AG20443 (cell line): ENCODE data around the gene TAF11L2.
"Not testable (repeated sequence)": the region's sequence is repeated elsewhere in the genome, so short reads cannot be mapped to it uniquely, and the experiment has no call there.

ENCODE experiments used
- DNase-seq: peaks from one replicate; pipeline ENCODE4 v3.0.0; 2012; ENCODE audit warnings: low spot score, mixed read lengths

TAF11L2 gene

DNA sequence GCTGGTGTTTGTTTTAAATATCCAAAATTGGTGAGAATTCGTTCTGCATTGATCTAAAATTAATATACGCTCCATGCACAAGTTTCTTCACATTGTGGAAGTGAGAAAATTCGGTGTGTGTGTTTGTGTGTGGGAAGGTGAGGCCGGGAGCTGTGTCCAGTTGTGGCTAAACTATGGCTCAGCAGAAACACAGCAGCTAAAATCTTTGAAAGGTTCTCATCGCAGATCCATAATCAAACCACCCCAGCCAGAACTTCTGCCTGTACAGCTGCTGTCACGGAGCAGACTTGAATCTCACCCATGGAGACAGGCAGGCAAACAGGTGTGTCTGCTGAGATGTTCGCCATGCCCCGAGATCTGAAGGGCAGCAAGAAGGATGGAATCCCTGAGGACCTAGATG is at the start of gene TAF11L2:
Gene TAF11L2 (plus strand): TSS at position 301 of the 400 bp plus-strand sequence.
- DNase-seq, result not testable (repeated sequence)

DNA sequence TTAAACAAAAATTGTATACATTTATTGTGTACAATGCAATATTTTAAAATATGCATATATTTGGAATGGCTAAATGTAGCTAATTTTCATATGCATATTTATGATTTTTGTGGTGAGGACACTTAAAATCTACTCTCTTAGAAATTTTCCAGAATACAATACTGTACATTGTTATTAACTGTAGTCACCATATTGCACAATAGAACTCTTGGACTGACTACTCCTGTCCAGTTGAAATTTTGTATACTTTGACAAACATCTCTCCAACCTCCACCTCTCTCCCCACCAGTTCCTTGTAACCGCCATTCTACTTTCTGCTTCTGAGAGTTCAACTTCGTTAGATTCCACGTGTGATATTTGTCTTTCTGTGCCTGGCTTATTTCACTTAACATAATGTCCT is 49.2 kb upstream of the TAF11L2 start:
- DNase-seq, result no peak

DNA sequence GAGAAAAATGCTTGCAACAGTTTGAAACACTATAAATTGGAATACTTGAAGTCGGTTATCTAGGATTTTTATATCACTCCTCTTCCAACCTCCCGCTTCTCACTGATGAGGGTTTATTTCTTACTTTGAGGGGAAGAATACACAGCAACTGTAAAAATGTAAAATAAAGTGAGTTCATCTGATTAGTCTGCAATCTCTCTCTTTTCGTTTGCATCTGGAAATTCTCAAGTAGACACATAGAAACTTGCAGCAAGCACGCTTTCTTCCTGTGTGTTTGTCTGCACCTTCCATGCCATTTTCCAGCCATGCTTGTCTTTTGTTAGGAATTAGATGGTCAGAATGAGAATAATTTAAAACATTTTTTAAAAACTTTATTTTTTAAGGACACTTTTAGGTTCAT is 45.1 kb upstream of the TAF11L2 start:
- DNase-seq, result no peak

DNA sequence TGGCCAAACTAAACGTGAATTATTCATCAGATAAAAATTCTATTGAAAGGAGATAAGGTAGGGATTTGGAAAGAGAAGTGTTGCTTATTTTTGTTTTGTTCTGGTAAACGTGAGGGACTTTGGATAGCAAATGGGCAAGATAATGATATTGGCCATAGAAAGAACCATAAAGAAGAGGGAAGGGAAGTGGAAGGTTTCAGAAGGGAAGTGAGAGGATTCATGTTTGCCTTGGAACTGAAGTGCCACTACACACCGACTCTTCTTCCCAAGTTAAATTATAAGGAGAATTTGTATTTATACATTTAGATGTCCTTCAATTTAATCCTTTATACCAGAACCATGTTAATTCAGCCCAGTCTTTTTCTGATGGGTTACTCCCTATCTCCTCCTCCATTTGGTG is 42.1 kb upstream of the TAF11L2 start:
- DNase-seq, result no peak

DNA sequence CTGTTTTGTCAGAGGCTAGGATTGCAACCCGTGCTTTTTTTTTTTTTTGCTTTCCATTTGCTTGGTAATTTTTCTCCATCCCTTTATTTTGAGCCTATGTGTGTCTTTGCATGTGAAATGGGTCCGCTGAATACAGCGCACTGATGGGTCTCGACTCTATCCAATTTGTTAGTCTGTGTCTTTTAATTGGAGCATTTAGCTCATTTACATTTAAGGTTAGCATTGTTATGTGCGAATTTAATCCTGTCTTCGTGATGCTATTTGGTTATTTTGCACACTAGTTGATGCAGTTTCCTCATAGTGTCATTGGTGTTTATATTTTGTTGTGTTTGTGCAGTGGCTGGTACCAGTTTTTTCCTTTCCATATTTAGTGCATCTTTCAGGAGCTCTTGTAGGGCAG is 36.2 kb upstream of the TAF11L2 start:
- no peak for DNase-seq

DNA sequence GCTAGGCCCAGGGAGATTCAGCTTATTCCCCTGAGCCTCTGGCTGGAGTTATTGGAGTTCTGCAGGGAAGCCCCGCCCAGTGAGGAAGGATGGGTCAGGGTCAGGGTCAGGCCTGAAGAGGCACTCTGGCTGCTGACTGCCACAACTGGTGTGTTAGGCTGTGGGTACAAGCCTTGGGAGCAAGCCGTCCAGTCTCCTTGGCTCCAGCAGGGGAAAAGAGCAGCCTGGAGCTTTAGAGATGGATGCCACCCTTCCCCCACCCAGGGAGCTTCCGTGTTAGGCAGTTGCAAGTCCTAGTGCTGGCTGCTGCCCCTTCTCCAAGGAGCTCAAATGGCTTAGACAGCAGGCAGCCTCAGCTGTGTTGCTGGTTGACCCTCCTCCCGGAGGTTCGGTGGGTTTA is 34.4 kb upstream of the TAF11L2 start:
- DNase-seq, result no peak

DNA sequence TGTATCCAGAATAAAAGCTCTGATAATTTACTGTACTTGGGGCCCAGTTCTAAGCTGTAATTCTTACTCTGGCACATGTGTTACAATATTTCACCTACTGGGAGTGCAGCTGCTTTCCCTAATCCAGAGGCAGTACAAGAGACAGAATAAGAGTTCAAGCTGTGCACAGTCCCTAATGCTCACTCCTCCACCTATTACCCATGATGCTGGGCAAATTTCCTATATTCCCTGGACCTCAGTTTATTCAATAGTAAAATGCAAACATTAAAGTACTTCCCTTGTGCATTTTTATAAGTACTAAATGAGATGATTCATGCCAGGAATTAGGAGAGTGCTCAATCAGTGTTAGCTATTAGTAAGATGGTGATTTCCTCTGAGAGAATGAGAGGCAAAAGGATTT is 28.0 kb upstream of the TAF11L2 start:
- no peak for DNase-seq

DNA sequence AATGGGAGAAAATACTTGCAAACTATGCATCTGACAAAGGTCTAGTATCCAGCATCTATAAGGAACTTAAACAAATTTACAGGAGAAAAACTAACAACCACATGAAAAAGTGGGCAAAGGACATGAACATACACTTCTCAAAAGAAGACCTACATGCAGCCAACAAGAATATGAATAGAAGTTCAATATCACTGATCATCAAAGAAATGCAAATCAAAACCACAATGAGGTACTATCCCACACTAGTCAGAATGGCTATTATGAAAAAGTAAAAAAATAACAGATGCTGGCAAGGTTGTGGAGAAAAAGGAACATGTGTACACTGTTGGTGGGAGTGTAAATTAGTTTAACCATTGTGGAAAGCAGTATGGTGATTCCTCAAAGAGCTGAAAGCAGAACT is 23.0 kb upstream of the TAF11L2 start:
- DNase-seq, result not testable (repeated sequence)

DNA sequence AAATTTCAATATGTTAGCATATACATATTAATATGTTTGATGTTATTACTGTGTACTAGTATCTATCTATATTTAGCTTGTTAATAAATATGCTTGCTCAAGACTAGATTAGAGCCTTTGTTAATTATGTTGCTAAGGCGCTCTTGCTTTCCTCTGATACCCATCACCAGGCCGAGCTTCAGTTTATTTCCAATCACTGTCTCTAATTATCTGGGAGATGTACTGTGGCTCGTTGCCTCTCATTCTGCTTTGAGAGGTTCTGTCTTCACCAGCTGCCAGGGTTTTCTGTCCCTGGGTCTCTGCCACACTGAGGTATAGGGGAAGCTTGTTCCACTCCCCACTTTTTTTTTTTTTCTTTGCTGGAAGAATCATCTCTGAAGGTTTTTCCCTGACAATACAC is 21.0 kb upstream of the TAF11L2 start:
- DNase-seq, result no peak

DNA sequence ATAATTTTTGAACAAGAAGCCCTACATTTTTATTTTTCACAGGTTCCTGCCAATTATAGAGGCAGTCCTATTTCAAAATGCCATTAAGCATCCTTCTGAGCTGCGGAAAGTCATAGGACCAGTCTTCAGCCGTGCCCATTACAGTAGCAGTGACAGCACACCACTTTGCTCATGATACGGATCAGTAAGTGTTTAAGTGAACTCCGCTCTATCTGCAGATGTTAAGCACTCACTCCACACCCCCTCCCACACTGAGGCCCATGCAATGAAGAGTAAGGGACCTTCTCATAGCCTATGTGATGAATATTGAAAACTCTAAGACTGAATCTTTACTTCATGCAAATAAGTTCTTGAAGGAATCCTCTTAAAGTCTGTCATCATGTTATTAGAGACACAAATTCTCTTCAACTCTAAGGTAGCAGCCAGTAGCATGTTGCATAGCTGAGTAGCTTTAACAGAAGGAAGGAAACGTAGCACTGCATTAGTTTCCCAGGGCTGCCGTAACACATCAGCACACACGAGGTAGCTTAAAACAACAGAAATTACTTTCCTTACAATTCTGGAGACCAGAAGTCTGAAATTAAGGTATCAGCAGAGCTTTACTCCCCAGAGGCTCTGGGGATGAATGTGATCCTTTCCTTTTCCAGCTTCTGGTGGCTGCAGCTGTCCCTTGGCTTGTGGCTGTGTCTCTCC is 20.3 kb upstream of the TAF11L2 start:
- no peak for DNase-seq

DNA sequence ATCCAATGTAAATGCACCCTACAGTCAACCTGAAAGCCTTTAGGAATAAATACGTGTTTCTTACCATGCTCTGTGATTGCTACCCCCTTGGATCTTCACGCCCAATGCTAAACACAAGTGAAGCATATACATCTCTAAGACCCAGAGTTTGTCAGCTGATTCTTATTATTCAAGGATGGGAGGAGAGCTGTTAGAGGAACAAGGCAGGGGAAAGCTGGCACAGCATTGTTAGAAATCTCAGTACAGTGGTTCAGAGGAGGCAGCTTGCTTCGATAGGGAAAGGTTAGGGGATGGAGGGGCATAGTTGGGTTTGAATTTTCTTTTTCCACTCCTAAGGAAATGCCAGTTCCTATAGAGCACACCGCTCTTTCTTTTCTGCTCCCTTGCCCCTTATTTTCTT is 16.7 kb upstream of the TAF11L2 start:
- no peak for DNase-seq

DNA sequence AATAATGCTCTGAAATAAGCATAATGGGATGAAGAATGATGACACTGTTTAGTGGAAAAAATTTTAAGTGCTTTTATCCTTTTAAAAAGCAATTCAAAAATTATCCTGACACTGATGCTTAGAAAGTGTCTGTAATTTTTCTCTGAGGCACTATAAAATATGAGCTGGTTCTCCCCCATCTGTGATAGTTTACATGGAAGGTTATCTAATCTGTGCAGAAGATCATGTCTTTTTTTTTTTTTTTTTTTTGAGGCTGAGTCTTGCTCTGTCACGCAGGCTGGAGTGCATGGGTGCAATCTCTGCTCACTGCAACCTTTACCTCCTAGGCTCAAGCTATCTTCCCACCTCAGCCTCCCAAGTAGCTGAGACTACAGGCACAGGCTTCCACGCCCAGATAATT is 15.2 kb upstream of the TAF11L2 start:
- DNase-seq, result no peak

DNA sequence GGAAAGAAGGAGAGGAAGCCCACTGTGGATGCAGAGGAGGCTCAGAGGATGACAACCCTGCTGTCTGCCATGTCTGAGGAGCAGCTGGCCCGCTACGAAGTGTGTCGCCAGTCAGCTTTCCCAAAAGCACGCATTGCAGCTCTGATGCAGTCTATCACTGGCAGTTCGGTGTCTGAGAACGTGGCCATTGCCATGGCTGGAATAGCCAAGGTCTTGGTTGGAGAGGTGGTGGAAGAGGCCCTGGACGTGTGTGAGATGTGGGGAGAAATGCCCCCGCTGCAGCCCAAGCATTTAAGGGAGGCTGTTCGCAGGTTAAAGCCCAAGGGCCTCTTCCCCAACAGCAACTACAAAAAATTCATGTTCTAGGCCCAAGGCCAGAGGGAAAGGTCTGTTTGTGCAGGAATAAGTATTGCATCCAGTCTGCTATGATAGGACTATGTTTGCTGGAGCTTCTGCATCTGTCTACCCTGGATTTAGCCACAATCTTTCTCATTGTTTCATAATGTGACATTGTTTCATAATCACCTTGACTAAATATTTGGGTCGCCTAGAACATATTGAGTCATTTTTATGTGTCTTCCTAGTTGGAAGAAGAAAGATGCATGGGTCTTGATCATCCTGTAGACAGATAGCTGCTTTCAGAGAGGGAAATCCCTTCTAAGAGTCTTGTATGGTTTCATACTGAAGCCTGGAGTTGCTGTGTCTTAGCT is 11.4 kb upstream of the TAF11L2 start:
- not testable (repeated sequence) for DNase-seq

DNA sequence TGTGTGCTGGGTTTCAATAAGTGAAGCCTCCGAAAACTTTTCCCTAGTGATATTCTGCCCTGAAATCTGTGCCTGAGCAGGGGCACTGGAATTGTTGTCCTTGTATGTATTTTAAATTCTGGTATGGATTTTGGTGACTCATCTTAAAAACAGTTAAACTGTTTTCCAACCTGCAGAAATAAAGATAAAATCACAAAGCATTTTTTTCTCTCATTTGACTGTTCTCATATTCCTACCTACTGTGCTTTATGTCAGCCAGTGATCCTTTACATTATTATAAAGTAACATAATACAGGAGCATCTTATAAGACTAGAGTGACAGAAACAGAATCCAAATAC is 10.9 kb upstream of the TAF11L2 start:
- no peak for DNase-seq

DNA sequence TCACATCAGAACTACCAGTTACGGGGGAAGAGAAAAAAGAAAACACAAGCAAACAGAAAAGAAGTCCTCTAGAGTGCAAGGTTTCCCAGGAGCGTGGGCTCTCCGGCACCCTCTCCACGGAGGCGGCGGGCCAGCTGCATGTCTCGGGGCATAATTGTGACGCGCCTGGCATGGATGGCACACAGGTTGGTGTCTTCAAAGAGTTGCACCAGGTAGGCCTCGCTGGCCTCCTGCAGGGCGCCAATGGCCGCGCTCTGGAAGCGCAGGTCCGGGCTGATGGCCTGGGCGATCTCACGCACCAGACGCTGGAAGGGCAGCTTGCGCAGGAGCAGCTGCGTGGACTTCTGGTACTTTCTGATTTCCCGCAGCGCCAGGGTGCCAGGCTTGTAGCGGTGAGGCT is 6.8 kb upstream of the TAF11L2 start:
- not testable (repeated sequence) for DNase-seq

DNA sequence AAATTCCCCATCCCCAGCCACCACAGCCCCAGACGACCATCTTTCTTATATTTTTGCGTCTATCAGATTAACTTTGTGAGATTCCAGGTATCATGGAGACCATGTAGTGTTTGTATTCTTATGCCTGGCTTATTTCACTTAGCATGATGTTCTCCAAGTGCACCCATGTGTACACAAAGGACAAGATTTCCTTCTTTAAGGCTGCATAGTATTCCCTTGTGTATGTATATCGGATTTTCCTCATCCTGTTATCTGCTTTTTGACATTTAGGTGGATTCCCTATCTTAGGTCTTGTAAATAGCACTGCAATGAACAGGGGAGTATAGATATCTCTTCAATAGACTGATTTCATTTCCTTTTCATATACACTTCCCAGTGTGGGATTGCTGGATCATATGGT is 5.3 kb upstream of the TAF11L2 start:
- no peak for DNase-seq

DNA sequence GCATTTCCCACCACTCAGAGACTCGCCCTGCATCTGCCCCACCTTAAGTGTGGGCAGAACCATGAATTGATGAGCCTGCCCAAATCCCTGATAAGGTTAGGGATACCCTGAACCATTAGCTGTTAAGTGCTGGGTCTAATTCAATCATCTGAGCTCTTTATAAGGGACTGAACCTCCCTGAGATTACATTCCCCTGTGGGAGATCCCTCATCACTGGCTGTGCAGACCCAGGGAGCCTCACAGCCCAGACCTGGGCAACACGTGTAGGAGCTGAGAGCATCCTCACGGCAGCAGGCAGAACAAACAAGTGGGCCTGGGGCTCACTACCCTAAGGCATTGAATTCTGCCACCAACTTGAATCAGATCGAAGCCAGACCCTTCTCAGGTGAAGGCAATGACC is 585 bp upstream of the TAF11L2 start:
- no peak for DNase-seq

DNA sequence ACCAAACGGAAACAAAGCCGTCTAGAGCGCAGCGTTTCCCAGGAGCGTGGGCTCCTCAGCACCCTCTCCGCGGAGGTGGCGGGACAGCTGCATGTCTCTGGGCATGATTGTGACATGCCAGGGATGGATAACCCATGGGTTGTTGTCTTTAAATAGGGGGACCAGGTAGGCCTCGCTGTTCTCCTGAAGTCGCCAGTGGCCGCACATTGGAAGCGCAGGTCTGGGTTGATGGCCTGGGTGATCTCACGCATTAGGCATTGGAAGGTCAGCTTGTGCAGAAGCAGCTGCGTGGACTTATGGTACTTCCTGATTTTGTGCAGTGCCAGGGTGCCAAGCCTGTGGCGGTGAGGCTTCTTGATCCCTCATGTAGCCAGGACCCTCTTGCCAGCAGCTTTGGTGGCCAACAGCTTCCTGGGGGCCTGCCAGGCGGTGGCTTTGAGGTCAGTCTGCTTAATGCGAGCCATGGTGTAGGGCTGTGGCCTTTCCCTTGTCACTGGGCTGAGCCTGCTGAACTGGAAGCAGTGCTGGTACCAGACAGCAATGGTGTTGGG is 13.8 kb downstream of the TAF11L2 start:
- DNase-seq, result no peak

DNA sequence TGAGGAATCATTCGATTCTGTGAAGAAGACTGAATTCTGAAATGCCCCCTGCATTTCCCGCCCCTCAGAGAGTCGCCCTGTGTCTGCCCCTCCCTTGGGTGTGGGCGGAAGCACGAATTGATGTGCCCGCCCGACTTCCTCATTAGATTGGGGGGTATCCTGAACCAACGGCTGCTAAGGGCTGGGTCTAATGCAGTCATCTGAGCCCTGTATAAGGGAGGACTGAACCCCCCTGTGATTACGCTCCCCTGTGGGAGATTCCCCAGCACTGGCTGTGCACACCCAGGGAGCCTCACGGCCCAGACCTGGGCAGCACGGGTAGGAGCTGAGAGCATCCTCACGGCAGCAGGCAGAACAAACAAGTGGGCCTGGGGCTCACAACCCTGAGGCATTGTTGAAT is 19.5 kb downstream of the TAF11L2 start:
- not testable (repeated sequence) for DNase-seq

DNA sequence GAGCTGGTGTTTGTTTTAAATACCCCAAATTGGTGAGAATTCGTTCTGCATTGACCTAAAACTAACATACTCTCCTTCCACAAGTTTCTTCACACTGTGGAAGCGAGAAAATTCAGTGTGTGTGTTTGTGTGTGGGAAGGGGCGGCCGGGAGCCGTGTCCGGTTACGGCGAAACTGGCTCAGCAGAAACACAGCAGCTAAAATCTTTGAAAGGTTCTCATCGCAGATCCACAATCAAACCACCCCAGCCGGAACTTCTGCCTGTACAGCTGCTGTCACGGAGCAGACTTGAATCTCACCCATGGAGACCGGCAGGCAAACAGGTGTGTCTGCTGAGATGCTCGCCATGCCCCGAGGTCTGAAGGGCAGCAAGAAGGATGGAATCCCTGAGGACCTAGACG is 20.0 kb downstream of the TAF11L2 start, which contains the start of gene TAF11L3:
Gene TAF11L3 (plus strand): TSS at position 301 of the 400 bp plus-strand sequence.
- not testable (repeated sequence) for DNase-seq

DNA sequence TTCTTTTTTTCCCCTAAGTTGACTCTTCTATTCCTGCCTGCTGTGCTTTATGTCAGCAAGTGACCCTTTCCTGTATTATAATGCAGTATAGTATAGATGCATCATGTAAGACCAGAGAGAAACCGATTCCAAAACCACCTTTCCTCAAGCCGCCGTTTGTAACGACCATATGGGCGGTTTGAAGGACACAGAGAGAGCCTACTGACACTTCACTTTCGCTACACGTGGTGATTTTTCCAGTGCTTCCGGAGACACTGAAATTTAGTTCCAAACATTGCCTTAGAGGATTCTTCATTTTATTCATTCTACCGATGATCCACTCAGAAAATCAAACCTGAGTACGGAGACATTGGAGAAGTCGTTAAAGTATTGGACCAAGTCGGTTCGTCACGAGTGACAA is 21.5 kb downstream of the TAF11L2 start:
- DNase-seq, result not testable (repeated sequence)

DNA sequence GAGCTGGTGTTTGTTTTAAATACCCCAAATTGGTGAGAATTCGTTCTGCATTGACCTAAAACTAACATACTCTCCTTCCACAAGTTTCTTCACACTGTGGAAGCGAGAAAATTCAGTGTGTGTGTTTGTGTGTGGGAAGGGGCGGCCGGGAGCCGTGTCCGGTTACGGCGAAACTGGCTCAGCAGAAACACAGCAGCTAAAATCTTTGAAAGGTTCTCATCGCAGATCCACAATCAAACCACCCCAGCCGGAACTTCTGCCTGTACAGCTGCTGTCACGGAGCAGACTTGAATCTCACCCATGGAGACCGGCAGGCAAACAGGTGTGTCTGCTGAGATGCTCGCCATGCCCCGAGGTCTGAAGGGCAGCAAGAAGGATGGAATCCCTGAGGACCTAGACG is 23.5 kb downstream of the TAF11L2 start, which contains the start of gene TAF11L4:
Gene TAF11L4 (plus strand): TSS at position 301 of the 400 bp plus-strand sequence.
- DNase-seq, result not testable (repeated sequence)

DNA sequence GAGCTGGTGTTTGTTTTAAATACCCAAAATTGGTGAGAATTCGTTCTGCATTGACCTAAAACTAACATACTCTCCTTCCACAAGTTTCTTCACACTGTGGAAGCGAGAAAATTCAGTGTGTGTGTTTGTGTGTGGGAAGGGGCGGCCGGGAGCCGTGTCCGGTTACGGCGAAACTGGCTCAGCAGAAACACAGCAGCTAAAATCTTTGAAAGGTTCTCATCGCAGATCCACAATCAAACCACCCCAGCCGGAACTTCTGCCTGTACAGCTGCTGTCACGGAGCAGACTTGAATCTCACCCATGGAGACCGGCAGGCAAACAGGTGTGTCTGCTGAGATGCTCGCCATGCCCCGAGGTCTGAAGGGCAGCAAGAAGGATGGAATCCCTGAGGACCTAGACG is 26.9 kb downstream of the TAF11L2 start, which contains the start of gene TAF11L5:
Gene TAF11L5 (plus strand): TSS at position 301 of the 400 bp plus-strand sequence.
- DNase-seq, result not testable (repeated sequence)
